Measurements from ENCODE around the gene AFDN.
"Not testable (repeated sequence)": the region's sequence is repeated elsewhere in the genome, so short reads cannot be mapped to it uniquely, and the experiment has no call there.

AFDN gene

DNA sequence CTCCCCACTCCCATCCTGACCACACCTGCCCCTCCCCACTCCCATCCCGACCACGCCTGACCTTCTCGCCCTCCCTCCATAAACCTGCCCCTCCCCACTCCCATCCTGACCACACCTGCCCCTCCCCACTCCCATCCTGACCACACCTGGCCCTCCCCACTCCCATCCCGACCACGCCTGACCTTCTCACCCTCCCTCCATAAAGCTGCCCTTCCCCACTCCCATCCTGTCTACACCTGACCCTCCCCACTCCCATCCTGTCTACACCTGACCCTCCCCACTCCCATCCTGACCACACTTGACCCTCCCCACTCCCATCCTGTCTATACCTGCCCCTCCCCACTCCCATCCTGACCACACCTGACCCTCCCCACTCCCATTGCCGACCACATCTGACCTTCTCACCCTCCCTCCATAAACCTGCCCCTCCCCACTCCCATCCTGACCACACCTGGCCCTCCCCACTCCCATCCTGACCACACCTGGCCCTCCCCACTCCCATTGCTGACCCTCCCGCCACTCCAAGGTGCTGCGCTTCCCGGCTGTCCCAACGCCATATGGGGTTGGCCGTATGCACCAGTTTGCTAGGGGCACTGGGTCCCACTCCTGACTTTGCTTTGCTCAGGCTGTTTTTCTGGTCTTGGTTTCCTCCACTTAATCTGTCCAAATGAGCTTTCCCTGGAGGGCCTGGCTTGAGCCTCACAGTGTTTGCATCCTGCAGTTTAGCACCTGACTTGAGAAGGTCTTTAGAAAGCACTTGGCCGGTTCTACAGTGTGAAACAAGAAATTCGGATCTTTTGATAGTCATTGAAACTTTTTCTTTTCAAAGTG is 173.7 kb downstream of the AFDN start:
- Histone ChIP-seq H3K4me3 (no peak overlapping the region), H3K27ac (no peak overlapping the region)
- TF ChIP-seq CTCF (IDR thresholded peaks at IDR 0.05) = no peak
- DNase-seq (ENCODE audit: low spot score) = peak; percentile 17

DNA sequence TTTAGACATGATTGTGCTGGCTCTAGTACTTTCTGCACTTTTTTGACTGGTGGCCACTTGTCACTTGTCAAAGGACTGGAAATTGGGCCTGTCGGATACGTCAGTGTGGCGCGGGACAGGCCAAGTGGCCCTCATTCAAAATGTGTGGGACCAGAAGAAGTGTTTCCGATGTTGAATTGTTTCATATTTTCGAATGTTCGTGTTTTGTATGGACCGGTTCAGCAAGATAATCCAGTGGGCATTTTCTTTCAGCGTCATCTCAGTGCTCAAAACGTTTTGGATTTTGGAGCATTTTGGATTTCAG is 174.3 kb downstream of the AFDN start:
- no peak for TF ChIP-seq CTCF (IDR thresholded peaks at IDR 0.05)
- Histone ChIP-seq H3K27ac (no peak overlapping the region), H3K4me3 (no peak overlapping the region)
- DNase-seq (ENCODE audit: low spot score) = peak; percentile 14

GRCh38 chr6:168001514-168001913 is 174.8 kb downstream of the AFDN start:
- H3K27ac ChIP-seq; H3K4me3 ChIP-seq; DNase-seq (ENCODE audit: low spot score): not testable (repeated sequence)

DNA sequence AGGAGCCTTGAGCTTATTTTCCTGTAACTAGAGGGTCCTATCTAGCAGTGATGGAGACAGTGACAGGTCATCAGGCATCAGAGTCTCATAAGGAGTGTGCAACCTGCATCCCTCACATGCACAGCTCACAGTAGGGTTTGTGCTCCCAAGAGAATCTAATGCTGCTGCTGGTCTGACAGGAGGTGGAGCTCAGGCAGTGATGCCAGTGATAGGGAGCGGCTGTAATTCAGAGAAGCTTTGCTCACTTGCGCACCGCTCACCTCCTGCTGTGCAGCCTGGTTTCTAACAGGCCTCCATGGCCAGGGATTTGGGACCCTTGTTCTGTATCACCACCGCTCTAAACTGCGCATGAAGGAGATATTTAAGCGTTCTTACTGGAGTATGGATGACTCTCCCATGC is 176.1 kb downstream of the AFDN start:
- no peak for TF ChIP-seq CTCF (IDR thresholded peaks at IDR 0.05)
- no peak overlapping the region for H3K4me3 ChIP-seq
- no peak overlapping the region for H3K27ac ChIP-seq
- peak; percentile 26 for DNase-seq (ENCODE audit: low spot score)

DNA sequence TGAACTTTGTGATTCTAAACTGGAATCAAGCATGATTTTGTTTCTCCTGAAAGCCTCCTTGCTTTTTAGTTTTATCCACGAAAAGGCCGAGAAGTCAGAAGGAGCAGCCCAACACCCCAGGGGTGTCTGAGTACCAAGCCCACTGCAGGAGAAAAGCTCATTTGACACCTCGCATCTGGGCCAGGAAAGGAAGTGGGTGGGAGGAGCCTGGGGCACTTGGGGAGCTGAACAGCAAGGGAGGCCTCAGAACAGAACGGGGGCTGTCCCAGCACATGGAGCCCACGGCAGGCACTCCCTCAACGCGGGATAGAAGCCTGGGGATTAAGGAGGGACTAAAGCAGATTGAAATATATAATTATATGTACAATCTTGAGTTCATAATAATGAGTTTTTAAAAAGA is 177.3 kb downstream of the AFDN start:
- DNase-seq (ENCODE audit: low spot score) = no peak
- no peak for TF ChIP-seq CTCF (IDR thresholded peaks at IDR 0.05)
- no peak overlapping the region for H3K4me3 ChIP-seq
- H3K27ac ChIP-seq = no peak overlapping the region

DNA sequence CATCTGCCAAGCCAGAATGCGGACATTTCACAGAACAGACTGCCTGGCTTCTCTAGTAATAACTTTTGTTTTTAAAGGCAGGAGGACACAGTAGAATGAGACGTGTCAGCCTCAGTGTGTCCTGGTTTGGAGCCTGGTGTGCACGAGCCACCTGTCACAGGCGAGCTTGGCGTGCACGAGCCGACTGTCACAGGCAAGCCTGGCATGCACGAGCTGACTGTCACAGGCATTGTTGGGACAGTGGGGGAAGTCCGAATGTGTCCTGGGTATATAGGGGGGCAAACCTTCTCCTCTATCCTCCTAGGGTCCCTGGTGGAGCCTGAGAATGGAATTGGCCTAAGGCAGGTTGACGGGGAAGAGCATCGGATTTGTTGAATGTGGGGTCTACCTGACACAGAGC is 178.2 kb downstream of the AFDN start:
- no peak overlapping the region for H3K4me3 ChIP-seq
- no peak overlapping the region for H3K27ac ChIP-seq
- DNase-seq (ENCODE audit: low spot score) = no peak
- TF ChIP-seq CTCF (IDR thresholded peaks at IDR 0.05) = no peak

- no peak overlapping the region for H3K4me3 ChIP-seq
- no peak for TF ChIP-seq CTCF (IDR thresholded peaks at IDR 0.05)
- no peak overlapping the region for H3K27ac ChIP-seq
- DNase-seq (ENCODE audit: low spot score) = no peak
Measured at GRCh38 chr6:168005796-168006195, 179.1 kb downstream of the AFDN start.

Data from coronary artery (tissue), 2 donors.